Endothelial cell of umbilical vein (primary cell): ENCODE measurements around the gene APCDD1L.

ENCODE experiments used
- EZH2 ChIP-seq: IDR thresholded peaks from 2 replicates; pipeline ENCODE4 v1.6.1; 2012; ENCODE audit warnings: borderline replicate concordance, low read depth, mild to moderate bottlenecking, moderate library complexity, low read length, inconsistent platforms; ENCODE audit not compliant: severe bottlenecking
- POLR2A ChIP-seq: IDR thresholded peaks from 2 replicates; pipeline ENCODE4 v1.6.1; 2012; ENCODE audit warnings: low read depth, mild to moderate bottlenecking, control low read depth, low read length
- TF ChIP-seq, protein P1 (sequence below), 2 donors: IDR thresholded peaks; 1 replicate in 1 of 2; 2 replicates in 1 of 2; pipeline ENCODE4 v1.5.1; 2011; ENCODE audit warnings: low read length in 2 of 2, mild to moderate bottlenecking in 2 of 2, moderate library complexity in 2 of 2, control low read depth in 1 of 2, inconsistent platforms in 1 of 2, low read depth in 1 of 2; ENCODE audit not compliant: insufficient read depth in 1 of 2; ENCODE audit errors: extremely low read depth in 1 of 2

GRCh38 chr20:58546416-58546711, 31.2 kb upstream of the APCDD1L start:
- no peak for TF ChIP-seq EZH2
- TF ChIP-seq, protein P1, sequence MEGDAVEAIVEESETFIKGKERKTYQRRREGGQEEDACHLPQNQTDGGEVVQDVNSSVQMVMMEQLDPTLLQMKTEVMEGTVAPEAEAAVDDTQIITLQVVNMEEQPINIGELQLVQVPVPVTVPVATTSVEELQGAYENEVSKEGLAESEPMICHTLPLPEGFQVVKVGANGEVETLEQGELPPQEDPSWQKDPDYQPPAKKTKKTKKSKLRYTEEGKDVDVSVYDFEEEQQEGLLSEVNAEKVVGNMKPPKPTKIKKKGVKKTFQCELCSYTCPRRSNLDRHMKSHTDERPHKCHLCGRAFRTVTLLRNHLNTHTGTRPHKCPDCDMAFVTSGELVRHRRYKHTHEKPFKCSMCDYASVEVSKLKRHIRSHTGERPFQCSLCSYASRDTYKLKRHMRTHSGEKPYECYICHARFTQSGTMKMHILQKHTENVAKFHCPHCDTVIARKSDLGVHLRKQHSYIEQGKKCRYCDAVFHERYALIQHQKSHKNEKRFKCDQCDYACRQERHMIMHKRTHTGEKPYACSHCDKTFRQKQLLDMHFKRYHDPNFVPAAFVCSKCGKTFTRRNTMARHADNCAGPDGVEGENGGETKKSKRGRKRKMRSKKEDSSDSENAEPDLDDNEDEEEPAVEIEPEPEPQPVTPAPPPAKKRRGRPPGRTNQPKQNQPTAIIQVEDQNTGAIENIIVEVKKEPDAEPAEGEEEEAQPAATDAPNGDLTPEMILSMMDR (IDR thresholded peaks at IDR 0.05; ENCODE audit: extremely low read depth in 1 of 2, insufficient read depth in 1 of 2, low read depth in 1 of 2, low read length in 2 of 2) = no peak
- TF ChIP-seq POLR2A = no peak
